HG02870 (cell line): ENCODE results near the gene WDR76.
"Not testable (repeated sequence)": the region's sequence is repeated elsewhere in the genome, so short reads cannot be mapped to it uniquely, and the experiment has no call there.

ENCODE experiments used
- ATAC-seq: cut with Tn5 transposase; IDR thresholded peaks from one replicate; pipeline ENCODE4 v1.9.1; 2021; ENCODE audit warnings: mild to moderate bottlenecking, moderate library complexity; ENCODE audit not compliant: unreplicated experiment

The WDR76 gene

GRCh38 chr15:43826508-43827341 is at the start of gene WDR76:
WDR76 (plus strand) TSS chr15:43827002; CDS start chr15:43827033, 31 bp downstream.
- ATAC-seq = peak; percentile 58

DNA sequence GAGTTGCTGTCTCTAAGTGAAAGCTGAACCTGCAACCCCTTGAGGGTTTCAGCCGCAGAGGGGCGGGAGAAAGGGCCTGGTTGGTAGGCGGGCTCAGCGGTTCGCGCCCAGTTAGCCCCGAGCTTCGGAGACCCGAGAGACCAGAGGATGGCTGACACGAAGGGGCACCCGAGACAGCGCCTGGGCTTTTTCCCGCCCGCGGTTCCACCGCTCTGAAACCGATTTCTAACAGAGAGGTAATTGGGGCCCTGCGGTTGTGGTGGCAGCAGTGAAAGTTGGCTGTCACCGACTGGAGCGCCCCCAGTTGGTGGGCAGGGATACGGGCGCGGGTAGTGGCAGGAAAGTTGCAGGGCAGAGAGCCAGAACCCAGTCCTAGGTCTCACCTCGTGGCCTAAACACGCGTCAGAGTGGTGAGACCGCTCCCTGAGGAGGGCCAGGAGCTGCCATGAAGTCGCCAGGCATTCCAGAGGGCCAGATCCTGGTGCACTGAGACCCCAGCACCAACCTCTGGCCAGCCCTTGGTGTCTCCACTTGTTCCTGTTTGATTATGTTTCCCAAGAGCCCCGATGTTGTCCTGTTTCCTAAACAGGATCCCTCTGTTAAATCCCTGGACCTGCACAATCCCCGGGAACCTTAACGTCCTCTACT is 49.4 kb upstream of the WDR76 start:
- peak; percentile 44 for ATAC-seq

DNA sequence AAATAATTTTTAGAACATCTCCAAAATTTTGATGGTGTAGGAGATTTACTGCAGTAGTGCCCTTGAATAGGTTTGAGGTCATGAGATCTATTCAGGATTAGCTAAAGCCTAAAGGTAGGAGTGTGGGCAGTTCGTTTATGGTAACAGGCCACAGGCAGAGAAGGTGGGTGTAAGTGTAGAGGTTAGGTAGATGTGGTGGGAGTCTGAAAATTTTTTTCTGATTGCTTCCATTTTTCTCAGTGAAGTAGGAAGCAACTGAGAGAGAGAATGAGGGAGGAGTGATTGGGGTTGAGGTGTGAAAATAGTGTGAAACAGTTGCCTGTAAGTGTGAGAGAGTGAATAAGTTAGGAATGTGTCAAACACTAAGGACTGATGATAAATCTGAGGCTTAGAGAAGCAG is 47.8 kb upstream of the WDR76 start:
- no peak for ATAC-seq

GRCh38 chr15:43789409-43789808 is 37.4 kb upstream of the WDR76 start:
- ATAC-seq = no peak

DNA sequence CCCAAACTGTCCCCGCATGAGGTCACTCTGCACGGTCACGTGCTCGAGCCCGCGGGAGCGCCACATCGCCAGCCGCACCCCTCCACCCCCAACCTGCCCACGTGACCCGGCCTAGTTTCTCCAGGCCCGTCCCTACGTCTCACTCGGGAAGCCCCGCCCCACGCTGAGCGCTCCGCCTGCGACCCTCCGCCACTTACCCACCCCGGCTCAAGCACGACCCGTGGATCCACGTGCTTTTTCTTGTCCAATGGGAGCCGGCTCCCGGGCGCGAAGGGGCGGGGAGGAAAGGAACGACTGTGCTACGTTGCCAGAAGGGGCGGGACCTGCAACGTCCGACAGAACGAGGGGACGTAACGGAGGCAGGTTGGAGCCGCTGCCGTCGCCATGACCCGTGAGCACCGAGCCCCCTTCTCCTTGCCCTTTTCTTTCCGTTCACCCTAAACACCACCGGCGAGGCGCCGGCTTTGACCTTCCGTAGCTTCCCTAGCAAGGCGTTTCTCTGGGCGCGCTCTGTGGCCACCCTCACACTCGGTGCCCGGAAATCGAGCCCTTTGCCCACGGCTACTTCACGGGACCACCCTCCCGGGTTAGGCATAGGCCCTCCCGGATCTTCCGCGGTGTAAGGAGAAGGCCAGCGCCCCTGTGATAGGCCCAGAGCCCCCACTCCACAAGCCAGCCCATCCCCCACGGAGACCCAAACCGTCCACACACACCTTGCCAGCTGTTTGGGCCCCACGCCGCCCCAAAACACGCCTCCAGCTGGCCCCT is 34.6 kb upstream of the WDR76 start, which contains the start of gene SERF2:
SERF2 (plus strand) TSS at position 328 of the 768 bp plus-strand sequence; CDS start at position 385, 57 bp downstream.
- ATAC-seq = peak; percentile 77

- ATAC-seq = no peak
Measured at GRCh38 chr15:43792761-43793476, 33.9 kb upstream of the WDR76 start.

DNA sequence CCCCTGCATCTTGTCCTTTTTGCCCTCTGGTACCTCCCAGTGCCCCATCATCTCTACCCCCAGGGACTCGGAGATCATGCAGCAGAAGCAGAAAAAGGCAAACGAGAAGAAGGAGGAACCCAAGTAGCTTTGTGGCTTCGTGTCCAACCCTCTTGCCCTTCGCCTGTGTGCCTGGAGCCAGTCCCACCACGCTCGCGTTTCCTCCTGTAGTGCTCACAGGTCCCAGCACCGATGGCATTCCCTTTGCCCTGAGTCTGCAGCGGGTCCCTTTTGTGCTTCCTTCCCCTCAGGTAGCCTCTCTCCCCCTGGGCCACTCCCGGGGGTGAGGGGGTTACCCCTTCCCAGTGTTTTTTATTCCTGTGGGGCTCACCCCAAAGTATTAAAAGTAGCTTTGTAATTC is 33.2 kb upstream of the WDR76 start:
- no peak for ATAC-seq

- no peak for ATAC-seq
Measured at GRCh38 chr15:43794269-43795037, 32.3 kb upstream of the WDR76 start.

DNA sequence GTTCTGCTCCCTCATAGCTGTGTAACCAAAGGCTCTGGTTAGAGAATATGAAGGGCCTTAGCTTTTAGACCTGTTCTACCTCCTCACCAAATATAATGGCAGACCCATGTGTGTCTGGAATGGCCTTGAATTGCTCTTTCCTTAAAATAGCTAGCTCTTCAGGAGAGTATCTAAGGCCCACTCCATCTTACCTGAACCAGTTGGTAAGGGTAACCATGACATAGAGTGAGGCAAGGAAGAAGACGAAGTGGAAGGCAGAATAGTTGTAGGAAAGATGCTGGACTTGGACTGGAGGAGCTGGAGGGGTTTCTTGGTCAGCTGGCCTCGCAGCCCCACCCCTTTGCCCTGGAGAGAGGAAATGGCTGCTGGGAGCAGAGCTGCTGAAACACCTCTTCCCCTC is 31.6 kb upstream of the WDR76 start:
- no peak for ATAC-seq

DNA sequence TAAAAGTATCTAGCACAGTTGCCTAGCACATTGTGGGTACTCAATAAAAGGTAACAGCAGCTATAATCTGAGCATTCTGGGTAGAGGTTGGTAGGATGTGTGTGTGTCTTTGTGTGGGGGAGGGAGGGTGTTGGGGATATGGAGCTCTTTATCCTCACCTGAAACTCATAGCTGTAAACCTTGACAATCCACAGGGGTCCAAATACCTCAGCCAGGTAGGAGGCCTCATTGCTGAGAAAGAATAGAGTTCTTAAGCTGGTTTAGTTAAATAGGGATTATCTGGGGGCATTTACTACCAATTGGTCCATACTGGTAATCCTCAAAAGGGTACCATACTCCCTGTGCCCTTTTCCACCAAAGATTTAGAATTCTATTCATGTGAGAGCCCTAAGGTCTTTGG is 30.8 kb upstream of the WDR76 start:
- ATAC-seq = no peak

GRCh38 chr15:43796566-43796965 is 30.2 kb upstream of the WDR76 start:
- no peak for ATAC-seq

GRCh38 chr15:43799209-43799944 is 27.4 kb upstream of the WDR76 start:
- ATAC-seq = no peak

GRCh38 chr15:43799945-43800285 is 26.9 kb upstream of the WDR76 start, which contains the start of gene SERINC4:
SERINC4 (minus strand) TSS chr15:43800220; CDS start chr15:43799986, 234 bp downstream.
- ATAC-seq = no peak

DNA sequence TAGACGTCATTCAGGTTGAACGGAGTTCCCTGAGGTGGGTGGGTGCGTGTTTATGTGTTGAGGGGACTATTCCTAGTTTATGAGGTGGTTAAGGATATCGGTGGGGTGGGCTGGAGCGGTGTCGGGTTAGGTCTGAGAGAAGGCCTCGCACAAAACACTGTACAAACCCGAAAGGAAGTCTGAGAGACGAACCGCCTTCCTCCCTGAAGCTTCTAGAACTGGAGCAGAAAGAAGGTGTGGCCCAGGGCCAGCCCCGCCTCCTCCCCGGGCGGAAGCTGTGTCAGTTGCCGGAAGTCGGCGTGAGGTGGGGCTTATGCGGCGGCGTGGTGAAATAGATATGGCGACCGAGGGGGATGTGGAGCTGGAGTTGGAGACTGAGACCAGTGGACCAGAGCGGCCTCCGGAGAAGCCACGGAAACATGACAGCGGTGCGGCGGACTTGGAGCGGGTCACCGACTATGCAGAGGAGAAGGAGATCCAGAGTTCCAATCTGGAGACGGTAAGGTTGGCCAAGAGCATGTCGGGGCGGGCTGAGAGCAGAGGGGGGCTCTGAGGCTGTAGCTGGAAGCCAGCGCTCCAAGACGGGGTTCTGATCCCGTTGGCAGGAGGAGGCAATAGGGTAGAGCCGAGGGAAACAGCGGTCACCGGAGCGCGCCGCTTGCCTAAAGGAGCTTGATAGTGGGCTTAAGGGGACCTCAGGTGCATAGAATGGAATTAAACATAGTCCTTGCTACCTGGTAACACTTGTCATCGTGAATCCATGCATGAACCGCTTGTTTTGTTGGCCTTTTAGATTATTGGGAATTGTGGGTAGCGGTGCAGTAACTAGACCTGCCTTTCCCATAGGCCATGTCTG is 26.3 kb upstream of the WDR76 start, which contains the start of gene HYPK:
HYPK (plus strand) TSS at position 314 of the 856 bp plus-strand sequence; CDS start at position 338, 24 bp downstream.
- peak; percentile 60 for ATAC-seq

DNA sequence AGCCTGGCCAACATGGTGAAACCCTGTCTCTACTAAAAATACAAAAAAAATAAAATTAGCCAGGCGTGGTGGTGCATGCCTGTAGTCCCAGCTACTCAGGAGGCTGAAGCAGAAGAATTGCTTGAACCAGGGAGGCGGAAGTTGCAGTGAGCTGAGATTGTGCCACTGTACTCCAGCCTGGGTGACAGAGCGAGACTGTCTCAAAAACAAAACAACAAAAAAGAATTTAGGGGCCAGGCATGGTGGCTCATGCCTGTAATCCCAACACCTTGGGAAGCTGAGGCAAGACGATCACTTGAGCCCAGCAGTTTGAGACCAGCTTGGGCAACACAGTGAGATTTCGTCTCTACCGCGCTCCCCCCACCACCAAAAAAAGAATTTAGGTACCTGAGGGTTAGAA is 24.1 kb upstream of the WDR76 start:
- not testable (repeated sequence) for ATAC-seq

- ATAC-seq = no peak
Measured at GRCh38 chr15:43808435-43808950, 18.3 kb upstream of the WDR76 start.

GRCh38 chr15:43808960-43809678 is 17.7 kb upstream of the WDR76 start:
- peak; percentile 66 for ATAC-seq
